ENCODE data around the gene ZFTA. TPM values are rescaled to one million over a fixed set of nuclear protein-coding genes. Genes with fewer than 3 reads are reported as not detected.
A peak's percentile ranks its signal among the peaks of the same experiment; 100 is the strongest.

The ZFTA gene
- total and polyA plus RNA-seq, 2 experiments from 2014 or later, result 10.0 to 42.8 TPM

- H3K4me1 ChIP-seq (ENCODE audit: low read depth), result peaks cover 39% of the 10 kb centered on the region
- no peak for TF ChIP-seq CTCF (IDR thresholded peaks at IDR 0.05; ENCODE audit: low read depth, low read length)
- H3K27me3 ChIP-seq, result no peaks in the 10 kb centered on the region
- peak overlapping the region; percentile 85 for H3K4me3 ChIP-seq
- no peaks in the 10 kb centered on the region for H3K36me3 ChIP-seq
- DNase-seq (ENCODE audit: low read depth in 1 of 2, low spot score in 1 of 2), result no peak
- H3K27ac ChIP-seq, result no peak overlapping the region
- H3K9me3 ChIP-seq (ENCODE audit: low read depth), result no peaks in the 10 kb centered on the region
Measured at GRCh38 chr11:63766531-63767235, 1.9 kb downstream of the ZFTA start.

- Histone ChIP-seq H3K36me3 (no peaks in the 10 kb centered on the region), H3K9me3 (ENCODE audit: low read depth) (no peaks in the 10 kb centered on the region), H3K27me3 (no peaks in the 10 kb centered on the region), H3K27ac (no peak overlapping the region), H3K4me3 (no peak overlapping the region), H3K4me1 (ENCODE audit: low read depth) (peaks cover 39% of the 10 kb centered on the region)
- DNase-seq (ENCODE audit: low read depth in 1 of 2, low spot score in 1 of 2), result no peak
- no peak for TF ChIP-seq CTCF (IDR thresholded peaks at IDR 0.05; ENCODE audit: low read depth, low read length)
Measured at GRCh38 chr11:63765688-63766241, 2.8 kb downstream of the ZFTA start.

GRCh38 chr11:63764679-63765647 lies 3.6 kb downstream of the ZFTA start:
- no peaks in the 10 kb centered on the region for H3K9me3 ChIP-seq (ENCODE audit: low read depth)
- no peak for TF ChIP-seq CTCF (IDR thresholded peaks at IDR 0.05; ENCODE audit: low read depth, low read length)
- DNase-seq (ENCODE audit: low read depth in 1 of 2, low spot score in 1 of 2), result peak; percentile 48 to 55
- H3K4me1 ChIP-seq (ENCODE audit: low read depth), result peaks cover 36% of the 10 kb centered on the region
- no peaks in the 10 kb centered on the region for H3K36me3 ChIP-seq
- no peak overlapping the region for H3K4me3 ChIP-seq
- no peak overlapping the region for H3K27ac ChIP-seq
- H3K27me3 ChIP-seq, result no peaks in the 10 kb centered on the region

GRCh38 chr11:63764340-63764678 lies 4.3 kb downstream of the ZFTA start:
- no peaks in the 10 kb centered on the region for H3K36me3 ChIP-seq
- H3K27me3 ChIP-seq, result no peaks in the 10 kb centered on the region
- no peak overlapping the region for H3K4me3 ChIP-seq
- no peak for TF ChIP-seq CTCF (IDR thresholded peaks at IDR 0.05; ENCODE audit: low read depth, low read length)
- no peaks in the 10 kb centered on the region for H3K9me3 ChIP-seq (ENCODE audit: low read depth)
- no peak for DNase-seq (ENCODE audit: low read depth in 1 of 2, low spot score in 1 of 2)
- H3K27ac ChIP-seq, result no peak overlapping the region
- H3K4me1 ChIP-seq (ENCODE audit: low read depth), result peaks cover 33% of the 10 kb centered on the region

- no peaks in the 10 kb centered on the region for H3K36me3 ChIP-seq
- no peaks in the 10 kb centered on the region for H3K9me3 ChIP-seq (ENCODE audit: low read depth)
- no peaks in the 10 kb centered on the region for H3K27me3 ChIP-seq
- TF ChIP-seq CTCF (IDR thresholded peaks at IDR 0.05; ENCODE audit: low read depth, low read length), result no peak
- H3K27ac ChIP-seq, result no peak overlapping the region
- DNase-seq (ENCODE audit: low read depth in 1 of 2, low spot score in 1 of 2), result peak; percentile 52 to 62
- H3K4me1 ChIP-seq (ENCODE audit: low read depth), result peaks cover 33% of the 10 kb centered on the region
- H3K4me3 ChIP-seq, result peak overlapping the region; percentile 12
Measured at GRCh38 chr11:63763496-63764339, 4.9 kb downstream of the ZFTA start.

Data from cardiac muscle cell (in vitro differentiated cells and primary cell).